H1 (cell line): ENCODE results near the gene FRMD4A. TPM values are rescaled to one million over a fixed set of nuclear protein-coding genes. Genes with fewer than 3 reads are reported as not detected.

ENCODE experiments used
- ATF2 ChIP-seq: IDR thresholded peaks from 2 replicates; pipeline ENCODE4 v1.6.1; 2012; ENCODE audit warnings: low read length, inconsistent platforms
- FOSL1 ChIP-seq: IDR thresholded peaks from 2 replicates; pipeline ENCODE4 v1.6.1; 2011; ENCODE audit warnings: mild to moderate bottlenecking, low read depth, low read length, moderate library complexity; ENCODE audit not compliant: insufficient read depth
- KDM1A ChIP-seq: fragments of 200-600, 300-600 bp; sonication (generic); IDR thresholded peaks from 2 replicates; pipeline ENCODE4 v1.7.1; 2016; ENCODE audit warnings: mild to moderate bottlenecking, low read length, borderline replicate concordance
- polyA plus RNA-seq, 7 experiments: library from polyadenylated mRNA; depleted of rRNA in 3 of 7; stranded (reverse) in 5 of 7; unstranded in 2 of 7; fragments of >200 nt in 5 of 7; fragments of 200-250 nt in 2 of 7; gene quantifications; 1 replicate in 5 of 7; 2 replicates in 1 of 7; 4 replicates in 1 of 7; pipeline versions ENCODE4 v1.2.1 to v1.2.3, GENCODE V29; 2011 to 2013; ENCODE audit warnings: missing spikeins in 2 of 7, mixed read lengths in 2 of 7
- total RNA-seq: library from RNA; stranded (reverse); fragmentation: NEBNext Ultra II Directional; extraction: Animal tissue kit (Norgen Biotek cat#: 25700); gene quantifications from 2 replicates; pipeline ENCODE4 v1.2.1, GENCODE V29; 2021

Gene FRMD4A
- total and polyA plus RNA-seq, 2 of the 8 experiments (the other 6 are each of a cell fraction or from before 2014, with no cell fraction given) = 38.6 to 39.6 TPM

GRCh38 chr10:13731799-13732198 lies 598.9 kb downstream of the FRMD4A start (continued):
- no peak for TF ChIP-seq ATF2
- no peak for TF ChIP-seq KDM1A
- TF ChIP-seq FOSL1 = no peak
